Type B pancreatic cell (in vitro differentiated cells): ENCODE measurements around the gene MADD. TPM values are rescaled to one million over a fixed set of nuclear protein-coding genes. Genes with fewer than 3 reads are reported as not detected.
A peak's percentile ranks its signal among the peaks of the same experiment; 100 is the strongest.

Source experiments
- DNase-seq: peaks from one replicate; pipeline ENCODE4 v3.0.0; 2021; ENCODE audit warnings: mixed read lengths; ENCODE audit not compliant: unreplicated experiment; ENCODE audit errors: extremely low spot score
- H3K27ac Mint-ChIP-seq: 2 replicates; pipeline ENCODE4 v1.8.0; 2021; ENCODE audit warnings: mild to moderate bottlenecking, mixed read lengths
- H3K27me3 Mint-ChIP-seq: 2 replicates; pipeline ENCODE4 v1.8.0; 2021; ENCODE audit warnings: mixed read lengths
- H3K36me3 Mint-ChIP-seq: 2 replicates; pipeline ENCODE4 v1.8.0; 2021; ENCODE audit warnings: mixed read lengths
- H3K4me1 Mint-ChIP-seq: one replicate; pipeline ENCODE4 v1.8.0; 2021; ENCODE audit warnings: mixed read lengths; ENCODE audit not compliant: unreplicated experiment
- H3K4me3 Mint-ChIP-seq: 2 replicates; pipeline ENCODE4 v1.8.0; 2021; ENCODE audit warnings: mild to moderate bottlenecking, mixed read lengths
- H3K9me3 Mint-ChIP-seq: 2 replicates; pipeline ENCODE4 v1.8.0; 2021; ENCODE audit warnings: mixed read lengths
- CTCF ChIP-seq: fragments of 200-600 bp; sonication (generic); conservative IDR thresholded peaks from 2 replicates; pipeline ENCODE4 v1.5.0; 2021; ENCODE audit warnings: antibody characterized with exemption, mild to moderate bottlenecking
- total RNA-seq: library from RNA; stranded (reverse); gene quantifications from 2 replicates; pipeline ENCODE4 v1.2.1, GENCODE V29; 2021; ENCODE audit warnings: low replicate concordance

Gene MADD
- total RNA-seq, 1 donor from 2014 or later = 47.7 TPM

GRCh38 chr11:47241841-47242301 lies 28.1 kb upstream of the MADD start:
- no peak overlapping the region for H3K4me3 Mint-ChIP-seq
- H3K9me3 Mint-ChIP-seq = no peaks in the 10 kb centered on the region
- H3K27ac Mint-ChIP-seq = no peak overlapping the region
- no peaks in the 10 kb centered on the region for H3K27me3 Mint-ChIP-seq
- peaks cover 29% of the 10 kb centered on the region for H3K36me3 Mint-ChIP-seq
- no peak for TF ChIP-seq CTCF
- H3K4me1 Mint-ChIP-seq = peaks cover 2% of the 10 kb centered on the region
- DNase-seq = no peak

GRCh38 chr11:47242596-47243192 lies 27.2 kb upstream of the MADD start:
- Mint-ChIP-seq H3K4me1 (no peaks in the 10 kb centered on the region), H3K27ac (no peak overlapping the region), H3K4me3 (no peak overlapping the region), H3K36me3 (peaks cover 25% of the 10 kb centered on the region), H3K27me3 (no peaks in the 10 kb centered on the region), H3K9me3 (no peaks in the 10 kb centered on the region)
- no peak for TF ChIP-seq CTCF
- no peak for DNase-seq

GRCh38 chr11:47243454-47243853 lies 26.5 kb upstream of the MADD start:
- no peak for DNase-seq
- no peaks in the 10 kb centered on the region for H3K27me3 Mint-ChIP-seq
- no peak overlapping the region for H3K4me3 Mint-ChIP-seq
- peaks cover 21% of the 10 kb centered on the region for H3K36me3 Mint-ChIP-seq
- no peak for TF ChIP-seq CTCF
- H3K9me3 Mint-ChIP-seq = no peaks in the 10 kb centered on the region
- peak overlapping the region; percentile 61 for H3K27ac Mint-ChIP-seq
- peaks cover 6% of the 10 kb centered on the region for H3K4me1 Mint-ChIP-seq

- Mint-ChIP-seq H3K4me3 (no peak overlapping the region), H3K27ac (no peak overlapping the region), H3K9me3 (no peaks in the 10 kb centered on the region), H3K4me1 (peaks cover 12% of the 10 kb centered on the region), H3K27me3 (no peaks in the 10 kb centered on the region), H3K36me3 (peaks cover 19% of the 10 kb centered on the region)
- no peak for TF ChIP-seq CTCF
- DNase-seq = no peak
These were observed 25.2 kb upstream of the MADD start for GRCh38 chr11:47244448-47245350.

GRCh38 chr11:47245611-47246357 lies 24.1 kb upstream of the MADD start:
- Mint-ChIP-seq H3K27ac (no peak overlapping the region), H3K4me3 (no peak overlapping the region), H3K4me1 (peaks cover 12% of the 10 kb centered on the region), H3K27me3 (no peaks in the 10 kb centered on the region), H3K9me3 (no peaks in the 10 kb centered on the region), H3K36me3 (peaks cover 15% of the 10 kb centered on the region)
- DNase-seq = no peak
- TF ChIP-seq CTCF = no peak
